ENCODE results near the gene FSTL1. TPM values are rescaled to one million over a fixed set of nuclear protein-coding genes. Genes with fewer than 3 reads are reported as not detected.

Gene FSTL1
- total and polyA plus RNA-seq, 2 of the 8 experiments (the other 6 are each of a cell fraction or from before 2014, with no cell fraction given), result 158 to 516 TPM

DNA sequence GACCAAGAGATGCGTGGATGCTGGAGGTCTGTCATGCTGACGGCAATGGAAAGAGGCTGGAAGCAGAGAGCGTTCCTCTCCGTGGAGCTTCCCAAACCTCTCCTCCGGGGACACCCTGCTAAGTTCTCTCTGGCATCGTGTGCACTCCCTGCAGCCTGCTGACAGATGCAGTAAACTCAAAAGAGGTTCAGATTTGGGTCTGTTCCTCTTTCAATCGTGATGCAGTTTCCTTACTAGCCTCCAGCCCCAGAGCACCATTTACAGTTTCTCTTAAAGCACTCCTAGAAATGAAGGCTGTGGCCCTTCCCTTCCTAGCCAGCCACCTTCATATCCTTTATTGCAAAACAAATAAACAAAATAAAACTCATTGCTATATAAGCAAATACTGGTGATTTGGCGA, 54.3 kb downstream of the FSTL1 start:
- H3K27ac ChIP-seq (ENCODE audit: low read depth, low read length), result no peak overlapping the region

More for the DNA sequence above, 54.3 kb downstream of the FSTL1 start:
- H3K79me2 ChIP-seq (ENCODE audit: control insufficient read depth in 1 of 2, insufficient read depth in 2 of 2, low read length in 2 of 2), result no peaks in the 10 kb centered on the region
- DNase-seq (ENCODE audit: low read depth in 1 of 2, low spot score in 2 of 2) (no peak), FAIRE-seq (no peak)
- no peak overlapping the region for H2BK120ac ChIP-seq (replicated peaks; ENCODE audit: low read depth, low read length)
- CTCF ChIA-PET (ENCODE audit: partially characterized antibody), result interaction anchor here (0.9 to 2.8 kb wide), 3 partner anchors 19 to 164 kb away, joined by 3 to 9 read pairs (median 3); no protein-coding TSS in a partner anchor
- no peak overlapping the region for H2BK12ac ChIP-seq (ENCODE audit: low read depth, low read length)
- POLR2A ChIA-PET (ENCODE audit: partially characterized antibody), result interaction anchor here (1.4 kb wide), 1 partner anchor 54 kb away, joined by 4 read pairs; no protein-coding TSS in a partner anchor
- no peaks in the 10 kb centered on the region for H3K23me2 ChIP-seq (ENCODE audit: low read depth, low read length)
- H2BK20ac ChIP-seq (ENCODE audit: low read length), result no peak overlapping the region
- no peak overlapping the region for H3K23ac ChIP-seq (ENCODE audit: insufficient read length)
- WGBS, 2 experiments (ENCODE audit: extremely low coverage in 1 of 2, insufficient coverage in 1 of 2, insufficient read length in 1 of 2, insufficient replicate concordance in 2 of 2, low coverage in 1 of 2, low lambda C conversion rate in 2 of 2, missing lambda C conversion rate in 1 of 2), result 91% methylated on average over 8 of the region's 8 CpGs; no CpG with 5 or more reads in 1 of the 2 experiments
- no peak overlapping the region for H2AFZ ChIP-seq (ENCODE audit: low read length)
- no peaks in the 10 kb centered on the region for H3K79me1 ChIP-seq (ENCODE audit: low read depth, low read length)
- no peaks in the 10 kb centered on the region for H3K4me1 ChIP-seq (replicated peaks in 1 of 4; ENCODE audit: control insufficient read depth in 3 of 4, insufficient read depth in 4 of 4, low read length in 3 of 4)
- no peaks in the 10 kb centered on the region for H3K9me3 ChIP-seq (ENCODE audit: insufficient read depth in 2 of 2, low read depth in 1 of 2, low read length in 1 of 2)
- H4K5ac ChIP-seq (ENCODE audit: insufficient read length, low read depth, low read length), result no peak overlapping the region
- peaks cover 28 to 77% (median 65%) of the 10 kb centered on the region in 4 experiments for H3K36me3 ChIP-seq (ENCODE audit: control insufficient read depth in 2 of 4, insufficient read depth in 4 of 4, low read length in 3 of 4)
- no peak overlapping the region for H3K4me2 ChIP-seq (ENCODE audit: insufficient read depth in 1 of 2, low read depth in 2 of 2, low read length in 2 of 2)
- no peak overlapping the region for H3K9ac ChIP-seq (replicated peaks in 1 of 4; ENCODE audit: extremely low read depth in 1 of 4, low read depth in 3 of 4, low read length in 3 of 4)
- H2BK15ac ChIP-seq (ENCODE audit: low read length), result no peak overlapping the region
- no peak overlapping the region for H4K8ac ChIP-seq (ENCODE audit: extremely low read depth, insufficient read depth, low read length)
- H3K4me3 ChIP-seq (ENCODE audit: extremely low read depth in 1 of 4, insufficient read depth in 2 of 4, low read depth in 3 of 4, low read length in 4 of 4), result no peak overlapping the region
- no peaks in the 10 kb centered on the region for H3K27me3 ChIP-seq (replicated peaks in 1 of 4; ENCODE audit: control insufficient read depth in 3 of 4, extremely low read depth in 1 of 4, insufficient read depth in 3 of 4, low read length in 3 of 4)
- H2AK5ac ChIP-seq (ENCODE audit: low read depth, low read length), result no peak overlapping the region
- no peak overlapping the region for H3K56ac ChIP-seq (replicated peaks; ENCODE audit: insufficient read length, low read depth, low read length)
- no peak overlapping the region for H4K91ac ChIP-seq (replicated peaks; ENCODE audit: insufficient read length, low read length)
- H3K14ac ChIP-seq (ENCODE audit: insufficient read length), result no peak overlapping the region
- H2BK5ac ChIP-seq (ENCODE audit: low read depth, low read length), result no peak overlapping the region
- no peak overlapping the region for H3K4ac ChIP-seq (replicated peaks; ENCODE audit: insufficient read length, low read depth, low read length)
- TF ChIP-seq CTBP2 (IDR thresholded peaks at IDR 0.05; ENCODE audit: borderline replicate concordance, insufficient read depth, insufficient read length, low read length) (no peak), SUZ12 (IDR thresholded peaks at IDR 0.05; ENCODE audit: low read length) (no peak), RBBP5 (IDR thresholded peaks at IDR 0.05; ENCODE audit: borderline replicate concordance, low read depth, low read length) (no peak), HDAC6 (IDR thresholded peaks at IDR 0.05; ENCODE audit: low read depth, low read length) (no peak), ZNF274 (IDR thresholded peaks at IDR 0.05; ENCODE audit: borderline replicate concordance, extremely low read depth, low read length) (no peak), TBP (IDR thresholded peaks at IDR 0.05; ENCODE audit: low read depth, low read length) (no peak), SP4 (IDR thresholded peaks at IDR 0.05; ENCODE audit: low read length) (no peak), NANOG (IDR thresholded peaks at IDR 0.05; ENCODE audit: insufficient read depth, low read depth, low read length, poor library complexity, severe bottlenecking) (no peak), BRCA1 (IDR thresholded peaks at IDR 0.05; ENCODE audit: low read depth, low read length) (no peak), CEBPB (IDR thresholded peaks at IDR 0.05; ENCODE audit: low read depth, low read length) (no peak), SAP30 (IDR thresholded peaks at IDR 0.05; ENCODE audit: insufficient read depth, insufficient replicate concordance, low read length) (no peak), USF2 (IDR thresholded peaks at IDR 0.05; ENCODE audit: low read length) (no peak), CHD1 (IDR thresholded peaks at IDR 0.05; ENCODE audit: low read depth, low read length) (no peak)
- no peak overlapping the region for H3K18ac ChIP-seq (ENCODE audit: extremely low read depth, low read length)
- H4K20me1 ChIP-seq (replicated peaks in 1 of 2; ENCODE audit: control insufficient read depth in 1 of 2, insufficient read depth in 2 of 2, low read length in 2 of 2), result peaks cover 1 to 2% of the 10 kb centered on the region in 2 experiments
